Activated naive CD4-positive, alpha-beta T cell treated with anti-CD3 and anti-CD28 coated beads, Interleukin-2, amount 50 U/mL, for 16 hours (primary cell): ENCODE data around the gene AK5.
"Not testable (repeated sequence)": the region's sequence is repeated elsewhere in the genome, so short reads cannot be mapped to it uniquely, and the experiment has no call there.

Source experiments
- DNase-seq: peaks from one replicate; pipeline ENCODE4 v3.0.0-alpha.2; 2020

Gene AK5

DNA sequence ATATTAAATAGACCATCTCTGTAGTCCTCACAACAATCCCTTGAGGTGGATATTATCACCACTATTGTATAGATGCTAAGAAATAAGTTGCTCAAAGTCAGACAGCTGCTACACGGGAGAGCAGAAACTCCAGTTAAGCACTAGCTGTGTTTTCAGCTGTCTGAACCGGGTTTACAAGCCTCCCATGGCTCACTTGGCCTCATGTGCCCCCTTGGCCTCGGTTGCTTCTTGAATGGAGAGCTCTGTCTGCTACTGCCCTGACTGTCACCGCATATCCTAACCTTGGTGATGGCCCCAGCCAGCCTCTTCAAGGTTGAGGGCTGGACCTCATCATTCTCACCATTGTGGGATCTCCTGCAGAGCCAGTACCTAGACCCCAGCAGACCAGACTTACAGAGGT, 123.4 kb downstream of the AK5 start:
- DNase-seq: no peak

GRCh38 chr1:77406661-77407060, 124.8 kb downstream of the AK5 start:
- DNase-seq: no peak

DNA sequence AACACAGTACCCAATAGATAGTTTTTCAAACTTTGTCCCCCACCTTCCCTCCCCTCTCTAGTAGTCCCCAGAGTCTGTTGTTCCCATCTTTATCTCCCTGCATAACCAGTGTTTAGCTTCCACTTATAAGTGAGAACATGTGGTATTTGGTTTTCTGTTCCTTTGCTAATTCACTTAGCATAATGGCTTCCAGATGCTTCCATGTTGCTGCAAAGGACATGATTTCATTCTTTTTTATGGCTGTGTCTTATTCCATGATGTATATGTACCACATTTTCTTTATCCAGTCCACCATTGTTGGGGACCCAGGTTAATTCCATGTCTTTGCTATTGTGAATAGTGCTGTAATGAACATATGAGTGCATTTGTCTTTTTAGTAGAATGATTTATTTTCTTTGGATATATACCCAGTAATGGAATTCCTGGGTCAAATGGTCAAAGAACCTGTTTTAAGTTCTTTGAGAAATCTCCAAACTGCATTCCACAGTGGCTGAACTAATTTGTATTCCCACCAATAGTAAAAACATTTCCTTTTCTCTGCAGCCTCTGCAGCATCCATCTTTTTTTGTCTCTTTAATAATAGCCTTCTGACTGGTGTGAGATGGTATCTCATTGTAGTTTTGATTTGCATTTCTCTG, 126.0 kb downstream of the AK5 start:
- no peak for DNase-seq

GRCh38 chr1:77408933-77409332, 127.1 kb downstream of the AK5 start:
- DNase-seq: not testable (repeated sequence)

DNA sequence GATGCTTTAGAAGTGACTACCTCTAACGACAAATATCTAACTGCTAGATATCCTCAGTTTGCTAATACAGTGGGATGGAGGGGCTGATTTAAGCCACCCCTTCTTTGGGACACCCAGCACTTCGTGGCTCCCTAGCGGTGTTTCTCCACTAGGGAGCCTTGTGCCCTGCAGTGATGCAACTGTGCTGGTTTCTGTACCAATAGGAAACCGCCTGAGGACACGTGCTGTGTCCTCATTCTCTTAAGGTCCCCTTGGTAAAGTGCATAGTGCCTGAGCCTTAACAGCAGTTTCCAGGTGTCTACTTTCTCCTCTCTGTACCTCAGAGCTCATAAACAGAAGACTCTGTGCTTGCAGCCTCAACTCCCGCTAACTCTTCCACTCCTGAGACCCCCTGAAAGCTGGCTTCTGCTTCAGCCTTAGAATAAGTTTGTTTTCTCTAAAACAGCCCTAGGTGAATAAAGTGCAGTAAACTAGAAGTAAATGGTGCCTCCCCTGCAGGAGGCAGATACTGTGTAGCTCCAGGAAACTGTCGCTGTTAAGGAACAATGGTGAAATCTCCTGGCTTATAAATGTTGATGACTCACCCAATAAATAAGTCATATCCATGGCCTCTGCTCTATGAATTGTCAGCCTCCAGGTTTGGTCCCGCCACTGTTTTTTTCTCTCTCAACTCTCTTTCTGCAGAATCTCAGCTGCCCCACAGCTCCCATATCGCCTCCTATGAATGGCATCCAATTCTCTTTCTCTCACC, 130.4 kb downstream of the AK5 start:
- no peak for DNase-seq

DNA sequence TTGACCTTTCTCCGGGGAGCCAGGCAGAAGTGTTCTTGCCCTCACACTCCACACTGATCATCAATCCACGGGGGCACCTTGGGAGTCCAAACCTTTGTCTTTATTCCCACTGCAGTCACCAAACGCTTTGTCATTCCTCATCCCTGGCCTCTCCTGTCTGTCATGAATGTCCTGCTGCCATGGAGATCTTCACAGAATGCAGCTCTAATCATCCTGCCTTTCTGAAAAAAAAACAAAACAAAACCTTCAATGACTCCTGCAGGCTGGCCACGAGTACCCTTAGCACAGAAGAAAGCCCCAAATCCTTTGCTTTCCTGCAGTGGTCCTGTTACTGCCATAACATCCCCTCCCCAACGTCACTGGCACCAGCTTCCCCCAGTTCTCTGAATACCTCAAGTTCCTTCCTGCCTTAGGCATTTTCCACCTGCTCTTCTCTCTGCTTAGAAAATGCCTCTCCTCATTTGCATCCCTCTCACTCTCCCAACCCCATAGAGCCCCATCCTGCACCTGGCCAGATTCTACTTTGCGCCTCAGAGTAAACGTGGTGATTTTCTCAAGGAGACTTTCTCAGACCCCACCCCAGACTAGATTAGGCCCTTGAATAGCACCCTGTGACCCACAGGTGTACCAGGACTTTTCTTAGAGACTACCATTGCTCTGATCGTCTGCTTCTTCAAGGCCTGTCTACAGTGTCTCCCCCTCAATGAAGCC, 131.2 kb downstream of the AK5 start:
- DNase-seq: no peak

- DNase-seq: no peak
Observed at GRCh38 chr1:77413541-77414335, 131.9 kb downstream of the AK5 start.

DNA sequence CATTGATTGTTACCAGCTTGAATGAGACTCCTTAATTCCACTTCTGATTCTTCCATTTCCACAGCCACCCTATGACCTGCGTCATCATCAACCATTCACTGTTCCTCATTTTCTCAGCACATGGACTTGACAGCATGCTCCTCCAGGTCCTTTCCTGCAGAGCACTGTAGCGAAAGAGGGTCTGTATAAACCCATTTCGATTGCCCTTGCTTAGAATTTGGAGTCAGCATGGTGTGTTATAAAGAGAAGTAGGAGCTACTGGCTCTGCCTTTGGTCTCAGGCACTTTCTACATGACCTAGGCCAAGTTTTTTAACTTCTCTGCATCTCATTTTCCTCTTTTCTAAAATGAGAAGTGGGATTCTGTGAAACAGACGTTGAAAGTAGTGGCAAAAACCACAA, 133.8 kb downstream of the AK5 start:
- no peak for DNase-seq

GRCh38 chr1:77416692-77417450, 135.1 kb downstream of the AK5 start:
- no peak for DNase-seq

GRCh38 chr1:77418055-77418454, 136.2 kb downstream of the AK5 start:
- not testable (repeated sequence) for DNase-seq

DNA sequence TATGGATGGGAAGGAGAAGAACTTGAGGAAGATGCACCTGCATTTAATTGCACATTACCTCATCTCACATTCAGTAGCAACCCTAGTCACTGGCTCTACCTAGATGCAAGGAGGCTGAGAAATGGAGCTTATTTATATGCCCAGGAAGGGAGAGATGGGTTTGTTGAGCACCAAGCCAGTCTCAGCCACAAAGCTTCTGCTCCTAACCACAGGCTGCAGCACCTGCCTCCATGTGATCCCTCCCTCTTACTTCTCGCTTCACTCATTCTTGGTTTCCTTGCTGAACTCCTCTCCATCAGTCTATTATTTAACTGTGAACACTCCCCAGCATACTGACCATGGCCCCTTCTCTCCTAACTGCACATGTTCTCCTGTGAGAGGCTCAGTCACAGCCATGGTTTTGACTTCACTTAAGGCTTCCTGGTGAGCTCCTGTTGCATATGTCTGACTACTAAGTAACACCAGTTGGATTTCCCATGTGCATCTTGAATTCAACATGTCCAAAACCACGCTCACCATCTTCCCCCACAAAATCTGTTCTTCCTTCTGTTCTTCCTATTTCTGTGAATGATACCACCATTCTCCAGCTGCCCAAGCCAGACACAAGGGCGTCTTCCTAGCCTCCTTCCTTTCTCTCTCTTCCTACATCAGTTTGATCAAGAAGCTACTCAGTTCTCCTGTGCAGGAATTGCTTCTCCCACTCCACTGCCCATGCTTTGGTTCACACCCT, 139.8 kb downstream of the AK5 start:
- DNase-seq: no peak

DNA sequence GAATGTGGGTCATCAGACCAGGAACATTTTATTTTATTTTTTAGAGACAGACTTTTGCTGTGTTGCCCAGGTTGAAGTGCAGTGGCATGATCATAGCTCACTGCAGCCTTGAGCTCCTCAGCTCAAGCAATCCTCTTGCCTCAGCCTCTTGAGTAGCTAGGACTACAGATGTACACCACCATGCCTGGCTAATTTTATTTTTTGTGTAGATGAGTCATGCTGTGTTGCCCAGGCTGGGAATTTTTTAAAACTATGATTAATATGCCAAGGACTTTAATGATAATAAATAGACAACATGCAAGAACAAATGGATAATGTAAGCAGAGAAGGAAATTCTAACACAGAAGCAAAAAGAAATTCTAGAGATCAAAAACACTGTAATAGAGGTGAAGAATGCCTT, 142.4 kb downstream of the AK5 start:
- DNase-seq: no peak

DNA sequence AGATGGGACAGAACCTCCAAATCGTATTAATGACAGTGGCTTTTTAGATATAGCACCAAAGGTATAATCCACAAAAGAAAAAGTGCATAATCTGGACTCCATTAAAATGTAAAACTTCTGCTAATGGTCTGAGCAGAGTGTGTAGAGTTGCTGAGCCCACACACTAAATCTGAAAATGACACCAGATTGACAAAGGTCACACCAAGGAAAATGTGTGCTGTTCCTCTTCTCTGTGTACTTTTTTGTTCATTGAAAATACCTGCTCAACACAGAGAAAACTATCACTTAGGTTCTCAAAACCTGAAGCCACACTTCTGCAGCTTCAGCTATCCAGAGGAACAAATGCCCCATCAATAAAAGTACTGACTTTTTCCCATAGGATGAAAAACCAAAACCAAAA, 146.2 kb downstream of the AK5 start:
- DNase-seq: no peak

DNA sequence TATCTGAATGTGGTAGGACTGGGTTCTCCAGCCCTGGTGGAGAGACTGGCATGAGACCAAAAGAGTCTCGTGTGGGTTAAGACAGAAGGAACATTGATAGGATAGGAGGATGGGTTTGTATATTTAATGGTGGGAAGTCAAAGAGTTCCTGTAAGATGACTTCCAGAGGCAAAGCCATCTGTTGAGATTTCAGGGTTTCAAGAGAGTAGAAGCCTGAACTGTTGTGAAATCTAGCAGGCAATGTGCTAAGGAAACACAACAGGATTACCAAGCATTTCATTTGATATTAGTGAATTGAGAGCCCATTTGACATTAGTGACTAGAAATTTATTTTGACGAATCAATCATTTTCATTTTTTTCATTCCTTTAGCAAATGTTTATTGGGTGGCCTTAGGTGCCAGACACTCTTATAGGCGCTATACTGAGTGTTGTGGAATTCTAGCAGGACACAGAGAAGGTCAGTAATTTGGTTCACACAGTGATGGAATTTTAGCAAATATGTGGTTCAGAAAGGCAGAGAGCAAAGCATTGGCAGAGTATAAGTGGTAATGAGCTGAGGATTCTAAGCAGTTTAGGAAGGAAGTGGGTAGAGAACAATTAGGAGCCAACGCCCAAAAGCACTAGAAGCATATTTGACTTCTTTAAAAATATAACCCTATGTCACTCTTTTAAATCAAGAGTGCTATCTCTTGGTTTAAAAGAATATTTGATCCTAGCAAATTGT, 149.3 kb downstream of the AK5 start:
- DNase-seq: no peak

DNA sequence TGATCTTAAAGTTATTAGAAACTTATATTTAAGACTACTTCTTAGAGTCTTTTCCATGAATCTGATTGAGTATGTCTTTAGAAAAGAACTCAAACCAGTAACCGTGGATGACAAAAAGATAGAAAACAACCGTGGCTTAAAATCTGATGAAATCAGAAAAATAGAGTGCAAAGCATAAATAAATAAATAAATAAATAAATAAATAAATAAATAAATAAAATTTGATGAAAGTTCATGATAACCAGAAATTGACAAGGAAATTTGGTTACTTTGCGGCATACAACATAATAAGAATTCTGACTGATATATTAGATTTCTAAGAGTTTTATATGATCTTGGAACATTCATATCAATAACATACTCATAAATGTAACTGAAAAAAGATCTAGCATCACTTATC, 152.1 kb downstream of the AK5 start:
- DNase-seq: no peak

DNA sequence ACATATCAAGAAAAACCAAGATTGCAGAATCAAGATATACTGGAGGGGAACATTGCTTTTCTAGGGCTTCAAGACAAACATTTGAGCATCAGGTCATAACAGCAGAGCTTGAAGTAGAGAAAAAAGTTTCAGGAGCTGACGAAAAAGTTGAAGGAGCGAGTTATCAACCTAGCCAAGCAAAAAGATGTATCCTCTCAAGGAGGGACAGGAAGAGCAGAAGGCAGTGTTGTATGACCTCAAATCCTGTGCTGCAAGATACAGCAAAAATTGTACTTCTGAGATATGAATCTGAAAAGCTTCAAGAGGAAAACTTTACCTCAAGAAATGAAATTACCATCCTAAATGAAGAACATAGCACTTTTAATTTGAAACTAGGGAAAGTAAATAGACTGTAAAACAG, 153.1 kb downstream of the AK5 start:
- DNase-seq: no peak

DNA sequence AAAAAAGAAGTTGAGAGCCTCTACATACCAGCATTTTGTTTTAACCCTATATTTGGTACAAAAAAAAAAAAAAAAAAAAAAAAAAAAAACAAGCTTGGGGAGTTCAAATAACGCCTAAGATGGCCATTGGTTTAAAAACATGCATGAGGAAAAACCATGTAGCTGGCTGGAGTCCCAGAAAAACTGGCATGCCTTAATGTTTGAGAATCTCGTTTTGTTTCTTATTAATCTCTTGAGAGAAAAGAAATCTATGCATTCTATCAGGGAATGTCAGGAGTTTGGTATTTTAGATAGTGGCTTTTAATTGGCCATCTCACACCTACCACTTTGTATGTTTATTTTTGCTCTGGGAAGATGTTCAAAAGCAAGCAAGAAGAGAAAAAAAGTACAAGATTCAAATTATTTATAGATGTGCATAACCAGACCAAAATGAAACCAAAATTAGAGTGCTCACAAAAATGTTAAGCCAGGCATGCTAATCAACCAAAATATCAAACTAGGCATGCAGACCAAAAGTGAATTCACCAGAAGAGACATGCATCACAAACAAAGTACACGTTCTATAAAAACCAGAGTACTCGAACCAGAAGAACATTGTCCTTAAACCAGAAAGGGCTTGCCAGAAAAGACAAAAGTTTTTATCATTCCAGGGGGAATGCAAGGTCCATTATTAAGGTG, 156.6 kb downstream of the AK5 start:
- DNase-seq: no peak

GRCh38 chr1:77446841-77447555, 165.2 kb downstream of the AK5 start:
- DNase-seq: no peak

GRCh38 chr1:77447669-77448068, 165.8 kb downstream of the AK5 start:
- no peak for DNase-seq

- no peak for DNase-seq
Observed at GRCh38 chr1:77459881-77460280, 178.1 kb downstream of the AK5 start.
